Activated CD4-positive, alpha-beta T cell treated with anti-CD3 and anti-CD28 coated beads for 4 hours (primary cell): ENCODE data around the gene PSME1.

Source experiments
- DNase-seq, 2 donors: peaks; one replicate each; pipeline ENCODE4 v3.0.0-alpha.2; 2020

PSME1 gene

DNA sequence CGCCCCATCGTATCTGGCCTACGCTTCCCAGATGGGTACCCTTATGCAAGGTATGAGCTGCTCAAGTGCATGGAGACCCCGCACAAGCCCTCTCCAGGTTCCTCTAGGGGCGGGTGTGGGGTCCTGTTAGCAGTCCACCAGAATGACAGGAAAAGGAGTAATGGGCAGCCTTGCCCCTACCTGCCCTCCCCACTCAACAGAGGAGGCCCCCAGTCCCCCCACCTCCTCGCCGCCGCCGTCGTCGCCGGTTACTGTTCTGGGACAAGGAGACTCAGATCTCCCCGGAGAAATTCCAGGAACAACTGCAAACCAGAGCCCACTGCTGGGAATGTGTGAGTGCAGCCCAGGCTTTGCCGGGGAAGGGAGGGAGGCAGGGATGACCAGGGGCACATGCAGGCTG, 41.9 kb downstream of the PSME1 start:
- DNase-seq = no peak

DNA sequence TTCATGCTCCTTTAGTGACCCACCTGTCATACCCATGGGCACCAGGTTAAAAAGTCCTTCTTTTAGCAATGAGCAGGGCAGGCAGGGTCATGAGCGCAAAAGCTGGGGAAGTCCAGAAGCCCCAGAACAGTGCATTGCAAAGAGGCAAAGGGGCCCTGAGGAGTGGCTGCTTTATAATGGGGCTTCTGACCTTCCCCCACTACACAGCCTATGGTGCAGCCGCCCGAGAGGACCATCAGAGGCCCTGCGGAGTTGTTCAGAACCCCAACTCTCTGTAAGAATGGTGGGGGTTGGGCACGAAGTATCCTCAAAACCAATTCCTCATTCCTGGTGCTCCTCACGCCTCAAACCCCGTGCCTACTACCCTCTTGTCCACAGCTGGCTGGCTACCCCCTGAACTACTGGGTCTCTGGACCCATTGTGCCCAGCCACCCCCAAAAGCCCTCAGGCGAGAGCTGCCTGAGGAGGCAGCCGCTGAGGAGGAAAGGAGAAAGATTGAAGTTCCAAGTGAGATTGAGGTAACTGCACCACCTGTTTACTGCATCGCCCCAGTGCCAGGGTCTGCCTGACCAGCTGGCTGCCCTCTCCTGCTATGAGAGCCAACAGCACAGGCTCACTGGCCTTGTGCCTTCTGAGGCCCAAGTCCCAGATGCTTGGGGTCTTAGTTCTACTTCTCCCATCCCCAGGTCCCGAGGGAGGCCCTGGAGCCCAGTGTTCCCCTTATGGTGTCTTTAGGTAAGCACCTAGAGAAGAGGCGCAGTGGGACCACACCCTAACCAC, 42.6 kb downstream of the PSME1 start:
- DNase-seq = no peak

DNA sequence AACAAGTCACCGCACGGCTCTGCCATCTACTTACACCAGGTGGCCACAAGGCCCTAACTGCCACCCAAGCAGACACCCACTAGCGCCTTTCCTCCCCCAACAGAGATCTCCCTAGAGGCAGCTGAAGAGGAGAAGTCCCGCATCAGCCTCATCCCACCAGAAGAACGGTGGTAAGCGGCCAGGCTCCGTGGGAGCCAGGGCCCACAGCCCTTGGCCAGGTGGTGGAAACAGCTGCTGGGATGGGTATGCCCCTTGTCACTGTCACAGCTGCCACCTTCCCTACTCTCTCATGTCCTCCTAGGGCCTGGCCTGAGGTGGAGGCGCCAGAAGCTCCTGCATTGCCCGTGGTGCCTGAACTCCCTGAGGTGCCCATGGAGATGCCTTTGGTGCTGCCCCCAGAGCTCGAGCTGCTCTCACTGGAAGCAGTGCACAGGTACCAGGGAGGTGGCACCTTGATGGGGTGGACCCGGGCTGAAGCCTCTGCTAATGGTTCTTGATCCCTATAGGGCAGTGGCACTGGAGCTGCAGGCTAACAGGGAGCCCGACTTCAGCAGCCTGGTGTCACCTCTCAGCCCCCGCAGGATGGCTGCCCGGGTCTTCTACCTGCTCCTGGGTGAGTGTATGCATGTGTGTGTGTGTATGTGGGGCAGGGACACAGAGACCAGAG, 43.4 kb downstream of the PSME1 start:
- no peak for DNase-seq

DNA sequence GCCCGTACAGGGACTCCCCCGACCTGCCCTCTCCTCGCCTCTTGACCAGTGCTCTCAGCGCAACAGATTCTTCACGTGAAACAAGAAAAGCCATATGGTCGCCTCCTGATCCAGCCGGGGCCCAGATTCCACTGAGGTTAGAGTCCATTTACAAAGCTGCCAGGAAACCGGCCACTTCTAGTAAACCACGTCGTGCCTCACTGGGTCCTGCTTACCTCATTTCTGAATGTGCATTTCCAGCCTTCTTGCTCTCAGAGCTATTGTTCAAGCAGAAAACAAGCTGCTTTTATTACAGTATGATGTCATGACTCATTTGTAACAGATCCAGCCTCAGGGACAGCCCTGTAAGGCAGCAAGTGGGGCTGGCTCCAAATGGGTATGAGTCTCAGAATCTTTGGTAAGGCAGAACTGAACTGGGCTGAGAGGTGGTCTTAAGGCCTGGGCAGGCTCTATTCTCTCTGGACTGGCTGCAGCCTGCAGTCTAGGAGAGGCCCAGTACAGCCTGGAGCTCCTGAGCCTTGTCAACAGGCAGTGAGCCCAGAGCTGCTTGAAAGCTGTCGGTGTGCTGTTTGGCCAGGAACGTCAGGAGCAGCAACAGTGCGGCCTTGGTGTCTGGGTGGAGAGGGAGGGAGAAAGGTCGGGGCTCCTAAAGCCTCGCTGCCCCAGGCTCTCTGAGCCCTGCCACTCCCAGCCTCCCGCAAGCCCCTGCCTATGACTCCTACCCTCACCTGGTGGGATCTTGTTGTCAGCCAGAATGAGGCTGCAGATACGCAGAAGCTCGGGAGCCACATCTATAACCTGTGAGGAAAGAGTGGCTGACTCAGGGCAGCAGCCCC, 44.2 kb downstream of the PSME1 start:
- no peak for DNase-seq

DNA sequence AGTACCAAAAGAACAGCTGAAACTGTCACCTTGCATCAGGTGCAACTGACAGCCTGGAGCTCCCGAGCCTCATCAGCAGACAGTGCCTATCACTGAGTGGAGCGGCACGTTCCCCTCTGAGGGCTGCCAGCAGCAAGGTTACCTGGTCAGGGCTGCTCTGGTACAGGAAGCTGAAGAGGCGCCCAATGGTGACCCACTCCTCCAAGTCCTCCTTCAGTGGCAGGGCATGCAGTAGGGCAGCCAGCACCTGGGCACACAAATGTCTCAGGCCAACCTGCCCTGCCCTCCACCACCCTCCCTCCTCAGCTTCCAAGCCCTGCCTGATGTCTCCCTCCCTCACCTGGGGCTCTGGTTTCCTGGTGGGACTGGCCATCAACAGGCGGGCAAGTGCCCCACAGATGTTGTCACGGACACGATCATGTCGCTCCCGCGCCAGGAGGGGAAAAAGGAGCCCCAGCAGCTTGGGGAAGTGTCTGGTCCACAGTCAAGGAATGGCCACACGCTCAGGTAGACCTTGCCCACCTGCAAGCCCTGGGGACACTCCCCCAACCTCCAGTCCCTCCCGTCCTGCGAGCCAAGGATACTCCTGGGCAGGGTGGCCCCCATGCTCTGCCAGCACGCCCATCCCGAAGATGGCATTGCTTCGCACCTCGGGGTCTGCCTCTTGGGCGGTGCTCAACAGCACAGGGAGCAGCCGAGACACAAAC, 45.5 kb downstream of the PSME1 start:
- no peak for DNase-seq

DNA sequence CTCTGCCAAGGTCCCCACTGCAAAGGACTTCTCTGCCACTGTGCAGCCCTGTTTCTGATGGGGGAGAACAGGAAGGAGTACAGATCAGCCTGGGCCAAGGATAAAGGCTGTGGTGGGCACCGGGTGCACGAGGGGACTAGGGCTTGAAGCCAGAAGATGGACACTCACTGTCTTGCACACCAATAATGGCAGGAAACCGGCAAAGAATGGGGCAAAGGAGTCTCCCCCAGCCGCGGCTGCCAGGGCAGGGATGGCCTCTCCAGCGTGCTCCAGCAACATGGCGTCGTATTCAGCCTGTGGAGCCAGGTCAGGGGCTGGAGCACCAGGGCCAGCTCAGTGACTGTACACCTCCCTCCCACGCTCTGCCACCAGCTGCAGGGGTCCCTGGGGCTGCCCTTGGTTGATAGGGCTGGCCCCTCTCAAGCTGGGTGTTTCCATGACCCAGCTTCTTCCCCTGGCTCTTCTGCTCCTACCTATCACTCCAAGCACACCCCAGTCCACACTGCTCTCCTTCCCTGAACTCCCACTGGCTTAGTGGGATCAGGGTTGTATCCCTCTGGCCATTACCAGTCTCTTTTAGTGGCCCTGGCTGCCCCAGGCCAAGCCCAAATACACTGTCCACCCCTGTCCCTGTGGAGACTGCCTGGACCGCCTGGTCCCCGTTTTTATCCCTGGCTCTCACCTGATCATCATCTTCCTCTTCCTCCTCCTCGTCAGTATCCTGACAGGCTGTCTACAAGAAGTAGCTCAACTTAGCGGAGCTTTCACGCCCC, 46.3 kb downstream of the PSME1 start:
- no peak for DNase-seq

DNA sequence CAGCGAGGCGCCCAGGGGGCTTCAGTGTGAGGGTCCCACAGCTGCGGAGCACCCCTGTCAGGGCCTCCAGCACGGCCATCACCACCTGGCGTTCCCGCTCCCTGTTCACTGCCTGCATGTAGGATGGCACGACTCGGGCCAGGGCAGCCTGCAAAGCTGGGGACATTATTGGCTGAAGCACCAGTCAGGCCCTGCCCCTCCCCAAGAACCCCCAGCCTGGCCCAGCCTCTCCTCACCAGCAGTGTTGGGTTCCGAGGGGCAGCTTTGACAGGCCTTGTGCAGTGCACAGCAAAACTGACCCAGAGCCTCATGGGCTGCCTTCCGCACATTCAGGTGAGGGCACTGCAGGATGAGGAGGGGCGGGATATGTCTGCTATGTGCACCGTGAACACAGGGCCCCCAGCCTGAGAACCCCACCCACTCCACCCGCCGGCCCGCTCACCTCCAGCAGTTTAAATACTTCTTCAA, 47.1 kb downstream of the PSME1 start:
- DNase-seq = no peak

DNA sequence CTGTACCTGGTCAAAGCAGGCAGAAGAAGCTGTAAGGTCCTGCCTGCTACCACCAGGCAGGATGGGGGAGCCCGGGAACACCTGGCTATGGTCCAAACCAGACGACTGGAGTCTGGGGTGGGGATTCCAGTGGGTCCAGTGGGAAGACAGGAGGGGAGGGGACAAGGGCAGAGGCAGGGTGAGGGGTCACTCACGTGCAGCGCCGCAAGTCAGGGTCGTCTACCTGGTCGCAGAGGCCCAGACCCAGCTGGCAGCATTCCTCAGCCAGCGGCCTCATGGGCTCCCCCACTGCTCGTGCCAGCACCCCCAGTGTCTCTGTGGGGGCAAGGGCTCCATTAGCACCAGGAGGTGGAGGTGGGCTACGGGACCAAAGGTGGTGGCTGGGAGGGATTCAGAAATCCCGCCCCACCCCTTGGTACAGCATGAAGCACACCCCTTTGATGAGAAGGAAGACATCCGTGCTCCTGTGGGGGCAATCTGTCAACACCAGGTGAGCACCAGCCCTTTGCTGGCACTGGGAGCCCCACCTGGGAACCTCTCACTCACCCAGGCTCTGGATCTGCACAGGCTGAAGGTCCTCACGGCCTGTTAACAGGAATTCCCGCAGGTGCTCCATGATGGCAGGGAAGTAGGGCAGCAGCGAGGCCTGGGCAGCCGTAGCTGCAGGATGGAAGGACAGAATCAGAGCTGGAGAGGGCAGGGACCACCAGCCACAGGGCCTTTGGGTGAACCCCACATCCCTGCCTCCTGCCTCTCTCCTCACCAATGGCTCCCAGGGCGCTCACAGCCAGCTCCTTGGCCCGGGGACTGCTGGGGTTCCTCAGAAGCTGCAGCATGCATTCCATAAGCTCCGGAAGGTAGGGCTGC, 48.3 kb downstream of the PSME1 start:
- no peak for DNase-seq

DNA sequence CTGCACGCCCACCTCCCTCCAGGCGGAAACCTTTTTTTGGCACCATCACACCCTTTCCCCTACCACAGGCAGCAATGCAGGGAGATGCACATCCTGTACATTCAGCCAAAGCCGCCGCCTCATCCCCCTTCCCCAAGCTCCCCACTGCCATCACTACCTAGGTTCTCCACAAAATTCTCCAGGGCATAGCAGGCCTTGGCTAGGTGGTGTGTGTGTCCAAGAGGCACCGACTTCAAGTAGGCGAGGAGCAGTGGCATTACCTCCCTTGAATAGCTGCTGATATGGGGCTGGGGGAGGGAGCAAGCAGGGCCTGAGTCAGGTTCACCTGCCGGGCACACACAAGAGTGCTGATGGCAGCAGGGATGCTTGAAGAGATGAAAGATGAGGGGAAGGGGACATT, 49.0 kb downstream of the PSME1 start:
- DNase-seq = no peak

DNA sequence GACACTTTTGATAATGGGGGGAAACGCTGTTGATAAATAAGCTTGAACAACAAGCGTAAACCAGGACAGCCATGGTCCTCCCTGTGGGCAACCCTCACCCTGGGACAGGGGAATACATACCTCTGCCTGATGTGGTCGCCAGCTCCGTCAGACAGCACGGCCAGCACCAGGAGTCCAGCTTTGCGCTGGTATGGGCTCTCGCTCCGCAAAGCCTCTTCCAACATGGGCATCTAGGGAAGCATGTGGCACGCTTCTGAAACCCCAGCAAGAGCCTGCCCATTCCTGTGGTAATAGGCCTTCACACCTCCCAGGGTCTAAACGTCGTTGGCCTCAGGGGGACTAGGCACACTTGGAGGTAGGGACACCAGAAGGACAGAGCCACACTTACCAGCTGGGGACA, 49.7 kb downstream of the PSME1 start:
- DNase-seq = no peak

DNA sequence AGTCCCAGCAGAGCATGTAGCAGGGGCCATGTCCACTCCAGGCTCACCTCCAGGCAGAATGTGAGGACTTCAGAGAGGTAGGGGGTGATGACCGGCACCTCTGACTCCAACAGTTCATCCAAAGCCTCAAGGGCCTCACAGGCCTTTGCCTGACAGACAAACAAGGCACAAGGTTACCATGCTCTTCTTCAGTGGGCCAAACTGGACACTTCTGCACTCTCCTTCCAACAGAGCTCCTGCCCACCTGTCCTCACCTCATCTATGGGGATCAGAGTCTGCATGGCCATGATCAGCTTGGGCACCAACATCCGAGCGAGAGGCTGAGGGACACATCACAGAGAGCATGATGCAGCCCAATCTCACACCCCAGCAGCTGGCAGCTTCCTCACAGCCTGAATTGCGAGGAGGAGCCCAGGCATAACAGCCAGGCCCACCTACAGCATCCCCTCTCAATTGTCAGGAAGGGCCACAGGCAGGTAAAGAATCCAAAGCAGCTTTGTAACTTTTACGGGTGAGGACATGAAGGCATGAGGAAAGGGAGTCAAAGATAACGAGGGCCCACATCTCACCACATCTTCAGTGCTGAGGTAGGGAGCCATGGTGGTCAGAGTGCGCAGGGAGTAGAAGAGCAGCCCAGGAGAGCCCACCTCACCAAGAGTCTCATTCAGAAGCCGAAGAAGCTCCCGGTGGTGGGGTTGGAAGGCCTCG, 51.0 kb downstream of the PSME1 start:
- no peak for DNase-seq

DNA sequence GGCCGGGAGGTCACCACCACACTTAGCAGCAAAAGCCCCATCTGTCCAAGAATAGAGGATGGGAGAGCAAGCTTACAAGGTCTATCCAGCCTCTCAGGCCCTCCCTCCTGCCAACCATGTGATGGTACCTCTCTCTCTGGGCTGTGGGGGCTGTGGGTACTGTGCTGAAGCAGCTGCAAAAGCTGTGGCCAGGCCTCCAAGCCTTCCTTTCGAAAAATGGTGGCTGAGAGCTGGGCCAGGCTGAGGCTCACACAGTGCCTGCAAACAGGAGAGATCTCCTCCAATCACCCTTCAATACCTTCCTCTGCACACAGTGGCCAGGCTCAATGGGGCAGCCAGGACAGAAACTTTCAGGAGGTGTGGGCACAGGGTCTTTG, 51.5 kb downstream of the PSME1 start:
- no peak for DNase-seq
